H1 (cell line): ENCODE data around the gene TPM1. TPM values are rescaled to one million over a fixed set of nuclear protein-coding genes. Genes with fewer than 3 reads are reported as not detected.

ENCODE experiments used
- CTCF ChIA-PET: fragments of 300-600 bp; sonication (Branson Sonifier 250); formaldehyde crosslinking; loops from one replicate; lab custom pipeline; 2021; ENCODE audit not compliant: partially characterized antibody; lab: Charles Lee
- POLR2A ChIA-PET: fragments of 300-600 bp; sonication (Branson Sonifier 250); formaldehyde crosslinking; loops from one replicate; lab custom pipeline; 2021; ENCODE audit warnings: inconsistent platforms; ENCODE audit not compliant: partially characterized antibody; lab: Charles Lee
- DNase-seq, 2 experiments: peaks; one replicate each; pipeline versions ENCODE4 v3.0.0 to v3.0.0-alpha.2; 2010 to 2022; ENCODE audit warnings: low spot score in 2 of 2, low read depth in 1 of 2, mixed read lengths in 1 of 2
- FAIRE-seq: peaks from 2 replicates; lab custom pipeline; 2011; peaks lifted over from hg19 to GRCh38; lab: Jason Lieb, UNC
- H2AFZ ChIP-seq: 2 replicates; pipeline ENCODE4 v1.8.1; 2012; ENCODE audit warnings: low read length, inconsistent platforms
- H2AK5ac ChIP-seq: 2 replicates; pipeline ENCODE4 v1.6.1; 2013; ENCODE audit warnings: low read depth, low read length
- H2BK120ac ChIP-seq: replicated peaks from 2 replicates; pipeline ENCODE3; 2013; ENCODE audit warnings: low read depth, low read length, inconsistent platforms
- H2BK12ac ChIP-seq: 2 replicates; pipeline ENCODE4 v1.6.1; 2013; ENCODE audit warnings: low read depth, low read length
- H2BK15ac ChIP-seq: 2 replicates; pipeline ENCODE4 v1.6.1; 2013; ENCODE audit warnings: low read length
- H2BK20ac ChIP-seq: 2 replicates; pipeline ENCODE4 v1.6.1; 2013; ENCODE audit warnings: low read length
- H2BK5ac ChIP-seq: 2 replicates; pipeline ENCODE4 v1.6.1; 2013; ENCODE audit warnings: low read depth, low read length
- H3K14ac ChIP-seq: 2 replicates; pipeline ENCODE4 v1.6.1; 2013; ENCODE audit warnings: inconsistent platforms; ENCODE audit not compliant: insufficient read length
- H3K18ac ChIP-seq: 2 replicates; pipeline ENCODE4 v1.6.1; 2013; ENCODE audit warnings: low read length; ENCODE audit errors: extremely low read depth
- H3K23ac ChIP-seq: 2 replicates; pipeline ENCODE4 v1.6.1; 2013; ENCODE audit warnings: inconsistent platforms; ENCODE audit not compliant: insufficient read length
- H3K23me2 ChIP-seq: 2 replicates; pipeline ENCODE4 v1.6.1; 2013; ENCODE audit warnings: low read depth, low read length
- H3K27ac ChIP-seq: 2 replicates; pipeline ENCODE4 v1.6.1; 2011; ENCODE audit warnings: low read depth, low read length, inconsistent platforms
- H3K27me3 ChIP-seq, 4 experiments: replicated peaks in 1 of 4; 1 replicate in 1 of 4; 2 replicates in 3 of 4; pipeline versions ENCODE4 v1.6.1 to v1.8.1; 2011 to 2013; ENCODE audit warnings: low read length in 3 of 4, mild to moderate bottlenecking in 3 of 4, inconsistent platforms in 2 of 4, mixed read lengths in 2 of 4, moderate library complexity in 1 of 4; ENCODE audit not compliant: control insufficient read depth in 3 of 4, insufficient read depth in 3 of 4; ENCODE audit errors: extremely low read depth in 1 of 4
- H3K36me3 ChIP-seq, 4 experiments: 2 replicates each; pipeline versions ENCODE4 v1.6.1 to v1.8.1; 2011 to 2013; ENCODE audit warnings: mild to moderate bottlenecking in 4 of 4, low read length in 3 of 4, moderate library complexity in 2 of 4, control low read depth in 1 of 4, inconsistent platforms in 1 of 4; ENCODE audit not compliant: insufficient read depth in 4 of 4, control insufficient read depth in 2 of 4
- H3K4ac ChIP-seq: replicated peaks from 2 replicates; pipeline ENCODE3; 2013; ENCODE audit warnings: low read length, low read depth, mixed read lengths, inconsistent platforms; ENCODE audit not compliant: insufficient read length
- H3K4me1 ChIP-seq, 4 experiments: replicated peaks in 1 of 4; 1 replicate in 1 of 4; 2 replicates in 3 of 4; pipeline versions ENCODE4 v1.6.1 to v1.8.1; 2011 to 2013; ENCODE audit warnings: low read length in 3 of 4, inconsistent platforms in 2 of 4, mixed read lengths in 1 of 4; ENCODE audit not compliant: insufficient read depth in 4 of 4, control insufficient read depth in 3 of 4
- H3K4me2 ChIP-seq, 2 experiments: 2 replicates each; pipeline versions ENCODE4 v1.6.1 to v1.8.1; 2011 to 2013; ENCODE audit warnings: low read depth in 2 of 2, low read length in 2 of 2, control low read depth in 1 of 2, inconsistent platforms in 1 of 2, mild to moderate bottlenecking in 1 of 2; ENCODE audit not compliant: insufficient read depth in 1 of 2
- H3K4me3 ChIP-seq, 4 experiments: fragments of 200-600, 300-600 bp in 1 of 4; sonication (generic), shearing (Covaris generic), sonication (Bioruptor Twin) in 1 of 4; 2 replicates each; pipeline versions ENCODE4 v1.5.1 to v1.8.1; 2011 to 2016; ENCODE audit warnings: low read length in 4 of 4, low read depth in 3 of 4, control low read depth in 2 of 4, inconsistent platforms in 2 of 4, mild to moderate bottlenecking in 2 of 4, mixed read lengths in 1 of 4, moderate library complexity in 1 of 4; ENCODE audit not compliant: insufficient read depth in 2 of 4; ENCODE audit errors: extremely low read depth in 1 of 4
- H3K56ac ChIP-seq: replicated peaks from 2 replicates; pipeline ENCODE3; 2013; ENCODE audit warnings: low read depth, mild to moderate bottlenecking, mixed read lengths, low read length, inconsistent platforms; ENCODE audit not compliant: insufficient read length
- H3K79me1 ChIP-seq: 2 replicates; pipeline ENCODE4 v1.6.1; 2013; ENCODE audit warnings: low read depth, low read length, control low read depth
- H3K79me2 ChIP-seq, 2 experiments: 2 replicates each; pipeline versions ENCODE4 v1.6.1 to v1.8.1; 2012 to 2013; ENCODE audit warnings: low read length in 2 of 2, mild to moderate bottlenecking in 2 of 2, inconsistent platforms in 1 of 2; ENCODE audit not compliant: insufficient read depth in 2 of 2, control insufficient read depth in 1 of 2
- H3K9ac ChIP-seq, 4 experiments: replicated peaks in 1 of 4; 1 replicate in 1 of 4; 2 replicates in 3 of 4; pipeline versions ENCODE4 v1.6.1 to v1.8.1; 2011 to 2013; ENCODE audit warnings: low read depth in 3 of 4, low read length in 3 of 4, control low read depth in 2 of 4, mild to moderate bottlenecking in 2 of 4, moderate library complexity in 2 of 4, inconsistent platforms in 1 of 4; ENCODE audit errors: extremely low read depth in 1 of 4
- H3K9me3 ChIP-seq, 2 experiments: 2 replicates each; pipeline versions ENCODE4 v1.6.1 to v1.8.1; 2012 to 2013; ENCODE audit warnings: mild to moderate bottlenecking in 2 of 2, moderate library complexity in 2 of 2, control low read depth in 1 of 2, inconsistent platforms in 1 of 2, low read depth in 1 of 2, low read length in 1 of 2, mixed read lengths in 1 of 2; ENCODE audit not compliant: insufficient read depth in 2 of 2
- H4K20me1 ChIP-seq, 2 experiments: replicated peaks in 1 of 2; 2 replicates each; pipeline versions ENCODE3 to v1.8.1; 2011 to 2013; ENCODE audit warnings: inconsistent platforms in 2 of 2, low read length in 2 of 2, mild to moderate bottlenecking in 1 of 2; ENCODE audit not compliant: insufficient read depth in 2 of 2, control insufficient read depth in 1 of 2
- H4K5ac ChIP-seq: 2 replicates; pipeline ENCODE4 v1.6.1; 2013; ENCODE audit warnings: low read length, low read depth, mixed read lengths, inconsistent platforms; ENCODE audit not compliant: insufficient read length
- H4K8ac ChIP-seq: 2 replicates; pipeline ENCODE4 v1.8.0; 2013; ENCODE audit warnings: mild to moderate bottlenecking, moderate library complexity, low read length, inconsistent platforms; ENCODE audit not compliant: insufficient read depth; ENCODE audit errors: extremely low read depth
- H4K91ac ChIP-seq: replicated peaks from 2 replicates; pipeline ENCODE3; 2013; ENCODE audit warnings: low read length, mixed read lengths, inconsistent platforms; ENCODE audit not compliant: insufficient read length
- CEBPB ChIP-seq: IDR thresholded peaks from 2 replicates; pipeline ENCODE4 v1.6.1; 2012; ENCODE audit warnings: low read depth, low read length
- FOSL1 ChIP-seq: IDR thresholded peaks from 2 replicates; pipeline ENCODE4 v1.6.1; 2011; ENCODE audit warnings: mild to moderate bottlenecking, low read depth, low read length, moderate library complexity; ENCODE audit not compliant: insufficient read depth
- KDM1A ChIP-seq: fragments of 200-600, 300-600 bp; sonication (generic); IDR thresholded peaks from 2 replicates; pipeline ENCODE4 v1.7.1; 2016; ENCODE audit warnings: mild to moderate bottlenecking, low read length, borderline replicate concordance
- NRF1 ChIP-seq: IDR thresholded peaks from 2 replicates; pipeline ENCODE4 v1.6.1; 2011; ENCODE audit warnings: mild to moderate bottlenecking, low read depth, low read length, improper control_type of control experiment
- RFX5 ChIP-seq: IDR thresholded peaks from 2 replicates; pipeline ENCODE4 v1.6.1; 2011; ENCODE audit warnings: low read depth, low read length, improper control_type of control experiment, borderline replicate concordance
- WGBS, 2 experiments: shearing (Covaris generic) in 1 of 2; methylation state at CpG; one replicate each; pipeline versions ENCODE4 v1.1.6 to v1.1.7; 2013 to 2015; ENCODE audit warnings: low lambda C conversion rate in 2 of 2, mixed read lengths in 2 of 2, inconsistent platforms in 1 of 2, low coverage in 1 of 2, missing lambda C conversion rate in 1 of 2; ENCODE audit not compliant: insufficient replicate concordance in 2 of 2, insufficient coverage in 1 of 2, insufficient read length in 1 of 2; ENCODE audit errors: extremely low coverage in 1 of 2, missing lambda C conversion rate in 1 of 2; 5-methylcytosine and 5-hydroxymethylcytosine counted together
- polyA plus RNA-seq, 7 experiments: library from polyadenylated mRNA; depleted of rRNA in 3 of 7; stranded (reverse) in 5 of 7; unstranded in 2 of 7; fragments of >200 nt in 5 of 7; fragments of 200-250 nt in 2 of 7; gene quantifications; 1 replicate in 5 of 7; 2 replicates in 1 of 7; 4 replicates in 1 of 7; pipeline versions ENCODE4 v1.2.1 to v1.2.3, GENCODE V29; 2011 to 2013; ENCODE audit warnings: missing spikeins in 2 of 7, mixed read lengths in 2 of 7
- total RNA-seq: library from RNA; stranded (reverse); fragmentation: NEBNext Ultra II Directional; extraction: Animal tissue kit (Norgen Biotek cat#: 25700); gene quantifications from 2 replicates; pipeline ENCODE4 v1.2.1, GENCODE V29; 2021
- TF ChIP-seq, protein P1 (sequence below): IDR thresholded peaks from 2 replicates; pipeline ENCODE4 v1.6.1; 2012; ENCODE audit warnings: low read length, inconsistent platforms
- TF ChIP-seq, protein P2 (sequence below): IDR thresholded peaks from 2 replicates; pipeline ENCODE4 v1.6.1; 2011; ENCODE audit warnings: low read depth, mild to moderate bottlenecking, low read length; ENCODE audit not compliant: insufficient read depth

Gene TPM1
- total and polyA plus RNA-seq, 2 of the 8 experiments (the other 6 are each of a cell fraction or from before 2014, with no cell fraction given), result 258 to 579 TPM

DNA sequence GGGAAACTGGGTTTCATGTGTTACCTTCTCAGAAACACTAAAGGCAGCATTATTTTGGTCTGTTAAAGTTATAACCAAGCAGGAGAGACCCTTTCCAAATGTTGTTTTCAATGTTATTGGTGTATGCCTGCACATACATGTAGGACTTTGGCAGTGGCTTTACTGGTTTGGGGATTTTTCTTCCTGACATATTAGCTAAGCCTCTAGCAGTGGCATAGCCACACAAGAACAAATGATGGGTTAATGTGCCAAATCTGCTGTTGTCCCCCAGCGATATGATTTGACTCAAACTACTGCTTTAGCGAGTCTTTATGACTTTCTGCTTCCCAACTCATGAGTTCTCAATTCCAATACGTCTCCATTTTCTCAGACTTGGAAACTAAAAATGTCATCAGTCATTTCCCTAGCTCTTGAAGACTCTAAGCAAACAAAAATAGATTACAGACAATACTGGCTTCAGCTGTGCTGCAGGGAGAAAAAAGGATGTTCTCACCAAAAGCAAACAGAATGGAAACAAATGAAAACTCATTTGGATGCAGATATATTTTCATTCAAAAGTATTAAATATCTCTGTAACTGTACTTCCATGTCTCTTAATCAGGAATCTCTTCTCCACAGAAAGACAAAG is 29.6 kb downstream of the TPM1 start:
- 90% methylated on average over 3 of the region's 3 CpGs; no CpG with 5 or more reads in 1 of the 2 experiments for WGBS, 2 experiments
- no peak overlapping the region for H2AFZ ChIP-seq
- TF ChIP-seq, protein P1, sequence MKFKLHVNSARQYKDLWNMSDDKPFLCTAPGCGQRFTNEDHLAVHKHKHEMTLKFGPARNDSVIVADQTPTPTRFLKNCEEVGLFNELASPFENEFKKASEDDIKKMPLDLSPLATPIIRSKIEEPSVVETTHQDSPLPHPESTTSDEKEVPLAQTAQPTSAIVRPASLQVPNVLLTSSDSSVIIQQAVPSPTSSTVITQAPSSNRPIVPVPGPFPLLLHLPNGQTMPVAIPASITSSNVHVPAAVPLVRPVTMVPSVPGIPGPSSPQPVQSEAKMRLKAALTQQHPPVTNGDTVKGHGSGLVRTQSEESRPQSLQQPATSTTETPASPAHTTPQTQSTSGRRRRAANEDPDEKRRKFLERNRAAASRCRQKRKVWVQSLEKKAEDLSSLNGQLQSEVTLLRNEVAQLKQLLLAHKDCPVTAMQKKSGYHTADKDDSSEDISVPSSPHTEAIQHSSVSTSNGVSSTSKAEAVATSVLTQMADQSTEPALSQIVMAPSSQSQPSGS, result no peak
- TF ChIP-seq CEBPB, result no peak
- no peak for TF ChIP-seq FOSL1
- TF ChIP-seq RFX5, result no peak
- no peak for TF ChIP-seq NRF1
- TF ChIP-seq, protein P2, sequence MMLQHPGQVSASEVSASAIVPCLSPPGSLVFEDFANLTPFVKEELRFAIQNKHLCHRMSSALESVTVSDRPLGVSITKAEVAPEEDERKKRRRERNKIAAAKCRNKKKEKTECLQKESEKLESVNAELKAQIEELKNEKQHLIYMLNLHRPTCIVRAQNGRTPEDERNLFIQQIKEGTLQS, result no peak
- no peak for TF ChIP-seq KDM1A
- TF ChIP-seq, all 59 proteins: peak for 0
- Histone ChIP-seq H4K8ac (no peak overlapping the region), H3K4me3 (no peak overlapping the region), H2AK5ac (no peak overlapping the region), H2BK15ac (no peak overlapping the region), H3K4me2 (no peak overlapping the region), H3K27ac (no peak overlapping the region), H4K20me1 (no peaks in the 10 kb centered on the region), H3K36me3 (peaks cover 6 to 49% (median 30%) of the 10 kb centered on the region in 4 experiments; a peak in 7 of 8 replicates), H2BK5ac (no peak overlapping the region), H3K79me1 (no peaks in the 10 kb centered on the region), H3K79me2 (no peaks in the 10 kb centered on the region), H3K9me3 (no peaks in the 10 kb centered on the region), H3K23ac (no peak overlapping the region), H3K4me1 (peaks cover 9 to 17% (median 14%) of the 10 kb centered on the region in 4 experiments), H2BK120ac (no peak overlapping the region), H3K4ac (no peak overlapping the region), H3K56ac (no peak overlapping the region), H3K23me2 (no peaks in the 10 kb centered on the region), H3K9ac (no peak overlapping the region), H3K14ac (no peak overlapping the region), H4K91ac (no peak overlapping the region), H2BK12ac (no peak overlapping the region), H3K27me3 (no peaks in the 10 kb centered on the region), H2BK20ac (no peak overlapping the region), H4K5ac (no peak overlapping the region), H3K18ac (no peak overlapping the region)
- DNase-seq (no peak), FAIRE-seq (no peak)
- ChIA-PET POLR2A (interaction anchor here (1.4 to 18.9 kb wide), 4 partner anchors 16 to 120 kb away, joined by 3 to 635 read pairs (median 165); partner anchors contain the start of genes RPS27L and TPM1), CTCF (interaction anchor here (0.8 to 3.4 kb wide), 3 partner anchors 9 to 24 kb away, joined by 4 to 12 read pairs (median 6); no protein-coding TSS in a partner anchor)
